ENCODE results near the gene HNRNPH3.
"Not testable (repeated sequence)": the region's sequence is repeated elsewhere in the genome, so short reads cannot be mapped to it uniquely, and the experiment has no call there.

HNRNPH3 gene, protein sequence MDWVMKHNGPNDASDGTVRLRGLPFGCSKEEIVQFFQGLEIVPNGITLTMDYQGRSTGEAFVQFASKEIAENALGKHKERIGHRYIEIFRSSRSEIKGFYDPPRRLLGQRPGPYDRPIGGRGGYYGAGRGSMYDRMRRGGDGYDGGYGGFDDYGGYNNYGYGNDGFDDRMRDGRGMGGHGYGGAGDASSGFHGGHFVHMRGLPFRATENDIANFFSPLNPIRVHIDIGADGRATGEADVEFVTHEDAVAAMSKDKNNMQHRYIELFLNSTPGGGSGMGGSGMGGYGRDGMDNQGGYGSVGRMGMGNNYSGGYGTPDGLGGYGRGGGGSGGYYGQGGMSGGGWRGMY

DNA sequence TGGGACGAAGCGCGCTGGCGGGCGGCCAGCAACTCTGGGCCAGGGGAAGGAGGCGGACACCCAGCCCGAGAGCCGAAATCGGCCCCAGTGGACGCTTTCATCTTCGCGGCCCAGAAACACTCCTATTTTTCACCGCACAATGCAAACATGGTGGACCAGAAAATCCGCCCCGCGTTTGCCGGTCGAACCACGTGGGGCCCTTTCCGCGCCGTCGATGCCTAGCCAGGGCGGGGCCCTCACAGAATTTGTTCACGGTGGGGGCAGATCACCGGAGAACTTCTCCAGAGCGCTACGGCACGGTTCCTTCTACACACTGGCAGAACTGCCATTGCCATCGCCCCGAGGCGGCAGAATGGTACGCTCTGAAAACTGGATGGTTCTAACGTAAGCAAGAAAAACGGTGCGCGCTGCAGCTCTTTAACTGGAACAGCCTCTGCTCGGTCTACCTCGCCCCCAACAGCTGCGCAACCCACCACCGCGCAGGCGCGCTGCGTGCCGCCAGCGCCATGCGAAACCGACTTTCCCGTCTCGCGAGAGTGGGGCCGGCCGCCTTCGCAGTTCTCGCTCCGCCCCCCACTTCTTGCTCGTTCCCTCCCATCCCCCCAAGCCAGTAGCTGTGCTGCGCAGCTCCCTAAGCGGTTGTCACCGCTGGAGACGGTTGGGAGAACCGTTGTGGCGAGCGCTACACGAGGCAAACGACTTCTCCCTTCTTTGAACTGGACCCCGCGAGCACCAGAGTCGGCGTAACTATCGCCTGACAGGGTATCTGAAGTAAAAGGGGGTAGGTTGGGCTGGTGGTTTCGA is at the start of gene HNRNPH3:
TSS of gene HNRNPH3 (plus strand) at position 610 of the 804 bp plus-strand sequence. CDS start 5,158 bp downstream, outside the sequence.
- in situ Hi-C loops (cut with HindIII; ENCODE audit: low sequenced_read_pairs): no loop called here

DNA sequence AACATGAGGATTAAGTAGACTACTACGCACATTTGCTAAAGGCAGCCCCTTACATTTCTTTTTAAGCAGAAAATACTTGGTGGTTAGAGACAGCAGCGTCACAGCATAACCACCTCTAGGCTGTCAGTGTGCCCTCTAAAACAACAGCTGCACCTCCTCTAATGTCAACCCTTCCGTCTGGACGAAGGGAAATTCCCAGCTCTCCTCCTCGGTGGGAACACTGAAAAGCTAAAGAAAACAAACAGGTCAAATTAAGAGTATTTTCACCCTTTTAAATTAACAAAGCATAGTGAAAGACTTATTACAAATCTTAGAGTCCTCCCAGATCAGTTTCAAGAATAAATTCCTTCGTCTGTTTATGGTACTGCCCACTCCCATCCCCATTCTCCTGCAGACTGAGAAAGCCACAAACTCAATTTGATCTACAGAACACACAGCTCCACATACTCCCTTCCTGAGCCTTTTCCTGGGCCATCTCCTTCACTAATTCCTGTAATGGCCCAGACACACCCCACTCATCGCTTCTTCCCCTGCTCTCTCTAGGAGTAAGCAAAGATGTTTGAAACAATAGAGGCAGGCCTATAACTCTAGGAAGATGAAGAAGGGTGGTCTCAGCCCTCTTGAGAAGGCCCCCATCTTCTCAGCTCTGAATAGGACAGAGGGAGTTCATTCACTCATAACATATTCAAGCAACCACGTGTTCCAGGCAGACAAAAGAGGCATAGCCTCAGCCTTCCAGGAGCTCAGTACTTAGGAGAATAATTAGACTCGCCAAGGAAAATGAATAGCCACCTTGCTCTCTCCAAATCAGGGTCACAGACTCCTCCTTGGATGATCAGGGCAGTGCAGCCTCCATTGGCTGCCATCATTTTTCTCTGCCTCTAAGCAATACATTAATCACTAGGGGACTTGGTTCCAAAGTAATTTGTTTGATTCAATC is 47.5 kb upstream of the HNRNPH3 start:
- in situ Hi-C loops (cut with HindIII; ENCODE audit: low sequenced_read_pairs): no loop called here

DNA sequence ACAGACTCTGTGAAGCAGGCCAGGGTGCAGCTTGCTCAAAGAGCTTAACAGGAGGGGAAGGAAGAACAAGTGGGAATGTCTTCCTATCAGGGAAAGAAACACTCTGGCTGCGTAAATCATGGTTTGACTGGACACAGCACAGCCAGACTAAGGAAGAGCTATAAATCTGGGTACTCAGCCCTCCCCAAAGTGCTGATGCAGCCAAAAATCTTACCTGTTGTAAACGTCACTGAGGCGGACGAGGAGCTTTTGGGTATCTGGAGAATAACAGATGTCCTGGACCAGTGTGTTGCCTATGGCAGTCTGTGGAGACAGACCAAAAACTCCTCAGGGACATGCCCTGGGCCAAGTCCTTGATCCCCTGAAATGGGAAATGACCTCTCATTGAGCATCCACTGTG is 43.1 kb upstream of the HNRNPH3 start:
- in situ Hi-C loops (cut with HindIII; ENCODE audit: low sequenced_read_pairs): no loop called here

DNA sequence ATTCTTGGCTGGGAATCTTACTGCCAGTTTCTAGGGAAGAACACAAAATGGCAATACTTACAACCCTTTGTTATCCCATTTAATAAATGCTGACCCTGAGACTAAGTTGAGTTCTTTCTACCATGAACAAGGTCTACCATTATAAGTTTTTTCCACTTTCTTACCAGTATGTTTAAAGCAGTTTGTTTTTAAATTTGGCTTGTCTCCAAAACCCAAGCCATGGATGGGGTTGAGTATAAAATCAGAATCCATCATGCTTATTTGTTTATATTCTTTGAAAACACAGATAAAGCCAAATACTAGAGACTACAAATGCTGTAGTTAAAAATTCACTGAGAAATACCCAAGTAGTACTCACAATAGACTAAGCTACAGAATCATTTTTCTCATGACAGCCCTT is 41.1 kb upstream of the HNRNPH3 start:
- in situ Hi-C loops (cut with HindIII; ENCODE audit: low sequenced_read_pairs): no loop called here

DNA sequence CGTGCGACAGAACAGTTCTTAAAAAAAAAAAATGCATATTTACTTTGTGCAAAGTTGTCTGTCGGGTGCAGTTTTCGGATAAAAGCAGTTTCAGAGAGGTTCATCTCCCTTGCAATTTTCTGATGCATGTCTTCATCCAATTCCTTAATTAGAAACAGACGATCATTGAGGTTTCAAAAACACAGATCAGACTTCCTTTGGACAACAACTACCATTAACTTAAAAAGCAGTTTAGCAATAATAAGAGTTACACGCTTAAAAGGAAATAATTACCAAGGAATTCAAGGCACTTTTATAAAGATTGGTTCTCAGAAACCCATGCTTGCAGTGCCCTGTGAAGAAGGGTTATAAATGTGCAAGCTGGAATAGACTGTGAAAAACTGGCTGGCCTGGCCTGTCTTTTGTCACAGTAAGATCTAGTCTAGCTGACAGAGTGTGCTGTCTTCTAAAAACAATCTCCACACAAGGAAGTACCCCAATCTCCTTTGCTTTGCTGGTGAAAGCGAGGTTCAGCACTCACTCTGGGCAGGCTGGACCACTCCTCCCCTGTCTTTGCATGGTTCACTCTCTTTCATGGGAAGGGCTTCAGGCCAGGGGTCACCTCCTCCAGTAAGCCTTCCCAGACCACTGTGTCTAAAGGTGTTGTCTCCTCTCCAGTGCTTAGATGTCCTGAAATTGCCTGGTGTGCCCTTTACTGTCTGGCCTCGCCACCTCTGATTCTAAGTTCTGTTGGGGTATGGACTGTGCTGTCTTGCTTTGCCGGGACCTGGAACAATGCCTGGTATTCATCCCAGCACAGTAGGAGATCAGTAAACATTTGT is 34.8 kb upstream of the HNRNPH3 start:
- in situ Hi-C loops (cut with HindIII; ENCODE audit: low sequenced_read_pairs): no loop called here

DNA sequence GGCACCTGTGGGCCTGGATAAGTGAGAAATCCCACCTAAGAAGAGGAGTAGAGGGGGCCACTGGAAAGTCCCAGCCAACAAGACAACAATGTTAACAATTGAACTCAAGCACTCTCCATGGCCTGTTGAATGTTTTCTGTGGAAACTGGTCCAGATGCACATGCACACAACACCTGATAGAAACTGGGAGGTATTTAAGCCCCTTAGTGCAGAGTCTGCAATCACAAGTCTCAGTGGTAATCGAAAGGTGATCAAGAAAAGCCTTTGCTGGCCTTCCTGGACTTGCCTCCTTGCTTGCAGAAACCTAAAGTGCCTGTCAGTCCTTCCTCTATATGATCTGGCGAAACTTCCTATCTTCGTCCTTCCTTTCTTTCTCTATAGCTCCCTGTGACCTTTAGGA is 30.6 kb upstream of the HNRNPH3 start:
- in situ Hi-C loops (cut with HindIII; ENCODE audit: low sequenced_read_pairs): no loop called here

DNA sequence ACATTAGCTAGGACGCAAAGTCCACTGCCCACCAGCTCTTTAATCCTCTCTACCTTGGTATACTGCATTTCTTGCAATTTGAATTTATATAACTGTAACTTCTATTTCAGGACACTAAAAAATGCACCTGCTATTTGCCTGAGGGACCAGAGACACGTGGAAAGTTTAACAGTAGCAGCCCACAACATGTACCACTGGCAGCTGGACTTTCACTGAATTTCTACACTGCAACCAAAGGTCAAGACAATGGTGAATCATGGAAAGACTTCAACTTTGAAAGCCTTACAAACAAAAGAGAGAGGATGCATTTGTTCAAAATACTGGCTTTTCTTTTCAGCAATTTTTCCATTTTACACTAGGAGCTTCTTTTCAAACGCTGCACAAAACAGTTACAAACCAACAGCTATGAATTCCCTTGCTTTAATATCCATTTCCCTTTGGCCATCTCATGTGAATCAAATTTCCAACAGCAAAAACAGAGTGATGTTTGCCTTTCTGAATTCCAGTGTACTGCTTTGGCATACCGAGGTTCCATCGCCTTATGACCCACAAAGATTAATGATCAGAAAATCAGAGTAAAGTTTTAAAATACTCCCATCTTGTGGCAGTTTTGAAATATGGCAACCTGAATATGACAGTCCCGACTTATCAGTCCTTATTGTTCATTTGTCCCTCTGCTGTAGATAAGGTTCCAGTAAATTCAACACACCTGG is 29.9 kb upstream of the HNRNPH3 start:
- in situ Hi-C loops (cut with HindIII; ENCODE audit: low sequenced_read_pairs): no loop called here

DNA sequence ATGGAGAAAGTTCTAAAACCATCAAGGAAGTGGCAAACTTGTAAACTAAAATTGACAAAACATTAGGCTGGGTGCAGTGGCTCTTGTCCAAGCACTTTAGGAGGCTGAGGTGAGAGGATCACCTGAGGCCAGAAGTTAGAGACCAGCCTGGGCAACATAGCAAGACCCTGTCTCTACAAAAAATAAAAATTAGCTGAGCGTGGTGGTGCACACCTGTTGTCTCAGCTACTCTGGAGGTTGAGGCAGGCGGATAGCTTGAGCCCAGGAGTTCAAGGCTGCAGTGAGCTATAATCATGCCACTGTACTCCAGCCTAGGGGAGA is 29.4 kb upstream of the HNRNPH3 start:
- in situ Hi-C loops (cut with HindIII; ENCODE audit: low sequenced_read_pairs): no loop called here

DNA sequence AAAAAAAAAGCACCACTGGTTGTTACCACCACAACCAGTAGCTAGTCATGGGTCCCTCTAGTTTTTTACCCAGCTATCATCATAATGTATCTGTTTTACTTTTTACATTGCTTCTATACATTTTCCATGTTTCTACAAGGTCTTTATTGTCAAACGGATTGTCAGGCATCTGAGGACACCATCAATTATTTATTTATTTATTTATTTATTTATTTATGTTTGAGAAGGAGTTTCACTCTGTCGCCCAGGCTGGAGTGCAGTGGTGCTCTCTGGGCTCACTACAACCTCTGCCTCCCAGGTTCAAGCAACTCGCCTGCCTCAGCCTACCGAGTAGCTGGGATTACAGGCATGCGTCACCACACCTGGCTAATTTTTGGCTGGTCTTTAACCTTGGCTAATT is 29.0 kb upstream of the HNRNPH3 start:
- in situ Hi-C loops (cut with HindIII; ENCODE audit: low sequenced_read_pairs): no loop called here

DNA sequence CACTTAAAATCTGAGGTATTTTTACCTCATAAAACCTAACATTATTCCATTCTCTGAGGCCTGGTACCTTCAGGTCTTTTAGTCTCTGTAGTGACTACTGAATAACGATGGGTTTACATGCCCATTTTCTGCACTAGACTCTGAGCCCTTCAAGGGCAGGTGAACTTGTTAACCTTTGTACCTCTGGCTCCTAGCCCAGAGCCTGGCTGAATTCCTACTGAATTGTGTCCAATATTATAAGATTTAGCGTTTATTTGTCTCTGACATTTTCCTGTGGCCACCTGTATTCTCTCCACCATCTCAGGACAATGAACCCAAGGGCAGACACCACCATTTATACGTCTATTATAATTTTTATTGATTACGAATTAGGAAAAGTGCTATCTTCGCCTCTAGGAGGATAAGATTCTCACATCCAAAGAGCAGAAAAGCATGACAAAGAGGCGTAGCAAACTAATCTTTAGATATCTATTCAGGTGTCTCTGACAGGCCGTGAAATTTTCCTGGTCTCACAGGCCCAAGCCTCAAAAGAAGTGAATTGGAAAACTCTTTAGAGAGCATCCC is 27.9 kb upstream of the HNRNPH3 start:
- in situ Hi-C loops (cut with HindIII; ENCODE audit: low sequenced_read_pairs): no loop called here

DNA sequence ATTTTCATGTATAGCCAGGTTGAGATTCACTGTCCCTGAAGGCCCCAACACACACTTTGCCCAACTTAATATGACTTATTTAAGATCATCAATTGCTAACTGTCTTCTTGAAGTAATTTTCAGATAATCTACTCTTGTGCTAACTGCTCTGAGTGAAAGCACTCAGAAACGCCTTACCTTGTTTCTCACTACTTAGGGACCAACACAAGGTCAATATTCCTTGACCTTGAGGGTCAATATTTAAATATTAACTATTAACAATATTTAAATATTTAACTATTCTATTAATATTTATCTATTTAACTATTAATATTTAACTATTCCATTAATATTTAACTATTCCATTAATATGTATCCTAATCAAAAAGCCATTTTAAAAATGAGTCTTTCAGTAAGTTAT is 26.0 kb upstream of the HNRNPH3 start:
- in situ Hi-C loops (cut with HindIII; ENCODE audit: low sequenced_read_pairs): no loop called here

DNA sequence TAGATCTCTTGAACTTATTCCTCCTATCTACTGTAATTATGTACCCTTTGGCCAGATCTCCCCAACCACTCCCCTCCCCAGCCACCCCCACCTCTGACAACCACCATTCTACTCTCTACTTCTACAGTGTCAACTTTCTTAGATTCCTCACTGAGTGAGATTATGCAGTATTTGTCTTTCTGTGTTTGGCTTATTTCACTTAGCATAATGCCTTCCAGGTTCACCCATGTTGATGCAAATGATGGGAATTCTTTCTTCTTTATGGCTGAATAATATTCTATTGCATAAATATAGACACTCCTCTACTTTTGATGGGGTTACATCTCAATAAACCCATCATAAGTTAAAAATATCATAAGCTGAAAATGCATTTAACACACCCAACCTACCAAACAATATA is 21.3 kb upstream of the HNRNPH3 start:
- in situ Hi-C loops (cut with HindIII; ENCODE audit: low sequenced_read_pairs): no loop called here

DNA sequence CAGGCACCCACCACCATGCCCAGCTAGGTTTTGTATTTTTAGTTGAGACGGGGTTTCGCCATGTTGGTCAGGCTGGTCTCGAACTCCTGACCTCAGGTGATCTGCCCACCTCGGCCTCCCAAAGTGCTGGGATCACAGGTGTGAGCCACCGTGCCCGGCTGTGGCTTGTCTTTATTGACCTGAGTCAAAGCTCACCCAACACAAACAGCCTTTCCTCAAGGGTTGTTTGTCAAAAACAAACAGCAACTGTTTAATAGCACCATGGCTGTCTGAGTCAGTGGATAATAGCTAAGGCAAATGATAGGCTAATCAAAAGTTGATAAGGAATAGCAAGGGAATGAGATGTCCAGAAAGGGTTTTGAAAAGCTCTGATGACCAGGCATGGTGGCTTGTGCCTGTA is 16.9 kb upstream of the HNRNPH3 start:
- in situ Hi-C loops (cut with HindIII; ENCODE audit: low sequenced_read_pairs): not testable (repeated sequence)

DNA sequence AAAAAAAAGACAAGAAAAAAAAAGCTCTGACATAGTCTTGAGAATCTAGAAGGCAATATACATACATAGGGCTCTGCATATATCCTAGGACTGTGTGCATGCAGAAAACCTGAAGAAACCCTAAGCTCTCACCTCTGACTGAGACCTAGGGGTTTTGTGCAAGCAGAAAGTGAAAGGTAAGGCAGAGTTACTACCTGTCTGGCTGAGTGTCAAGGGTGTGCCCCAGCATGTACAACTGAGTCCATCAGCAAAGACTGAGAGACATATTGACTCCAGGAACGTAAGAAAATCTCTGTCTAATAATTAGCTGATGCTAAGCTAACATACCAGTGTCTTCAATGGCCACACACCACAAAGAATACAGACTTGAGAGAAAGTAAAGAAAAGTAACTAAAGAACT is 16.3 kb upstream of the HNRNPH3 start:
- in situ Hi-C loops (cut with HindIII; ENCODE audit: low sequenced_read_pairs): no loop called here

DNA sequence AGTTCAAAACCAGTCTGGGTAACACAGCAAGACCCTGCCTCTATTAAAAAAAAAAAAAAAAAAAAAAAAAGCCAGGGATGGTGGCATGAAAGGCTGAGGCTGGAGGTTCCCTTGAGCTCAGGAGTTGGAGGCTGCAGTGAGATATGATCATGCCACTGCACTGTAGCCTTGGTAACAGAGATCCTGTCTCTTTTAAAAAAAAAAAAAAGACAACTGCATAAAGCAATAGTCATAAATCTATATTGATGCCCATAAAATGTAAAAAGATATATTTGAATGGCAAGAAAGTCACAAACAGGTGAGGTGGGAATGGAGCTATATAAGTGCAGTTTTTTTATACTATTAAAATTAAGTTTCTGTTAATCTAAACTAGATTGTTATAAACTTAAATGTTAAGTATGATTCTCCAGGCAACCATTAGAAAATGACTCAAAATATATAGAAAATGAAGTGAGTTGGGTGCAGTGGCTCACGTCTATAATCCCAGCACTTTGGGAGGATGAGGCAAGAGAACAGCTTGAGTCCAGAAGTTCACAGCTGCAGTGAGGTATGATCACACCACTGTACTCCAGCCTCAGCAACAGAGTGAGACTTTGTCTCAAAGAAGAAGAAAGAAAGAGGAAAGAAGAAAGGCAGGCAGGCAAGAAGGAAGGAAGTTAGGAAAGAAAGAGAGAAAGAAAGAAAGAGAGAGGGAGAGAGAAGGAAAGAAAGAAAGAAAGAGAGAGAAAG is 13.4 kb upstream of the HNRNPH3 start:
- in situ Hi-C loops (cut with HindIII; ENCODE audit: low sequenced_read_pairs): no loop called here

DNA sequence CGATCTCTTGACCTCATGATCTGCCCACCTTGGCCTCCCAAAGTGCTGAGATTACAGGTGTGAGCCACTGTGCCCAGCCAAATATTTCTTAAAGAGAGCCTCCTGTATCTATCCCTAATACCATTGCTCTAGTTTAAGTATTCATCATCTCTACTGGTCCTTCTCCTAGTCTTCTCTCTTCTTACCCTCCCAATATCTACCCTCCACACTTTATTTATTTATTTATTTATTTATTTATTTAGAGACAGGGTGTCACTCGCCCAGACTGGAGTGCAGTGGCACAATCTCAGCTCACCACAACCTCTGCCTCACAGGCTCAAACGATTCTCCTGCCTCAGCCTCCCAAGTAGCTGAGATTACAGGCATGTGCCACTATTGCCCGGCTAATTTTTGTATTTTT is 7.5 kb upstream of the HNRNPH3 start:
- in situ Hi-C loops (cut with HindIII; ENCODE audit: low sequenced_read_pairs): not testable (repeated sequence)

DNA sequence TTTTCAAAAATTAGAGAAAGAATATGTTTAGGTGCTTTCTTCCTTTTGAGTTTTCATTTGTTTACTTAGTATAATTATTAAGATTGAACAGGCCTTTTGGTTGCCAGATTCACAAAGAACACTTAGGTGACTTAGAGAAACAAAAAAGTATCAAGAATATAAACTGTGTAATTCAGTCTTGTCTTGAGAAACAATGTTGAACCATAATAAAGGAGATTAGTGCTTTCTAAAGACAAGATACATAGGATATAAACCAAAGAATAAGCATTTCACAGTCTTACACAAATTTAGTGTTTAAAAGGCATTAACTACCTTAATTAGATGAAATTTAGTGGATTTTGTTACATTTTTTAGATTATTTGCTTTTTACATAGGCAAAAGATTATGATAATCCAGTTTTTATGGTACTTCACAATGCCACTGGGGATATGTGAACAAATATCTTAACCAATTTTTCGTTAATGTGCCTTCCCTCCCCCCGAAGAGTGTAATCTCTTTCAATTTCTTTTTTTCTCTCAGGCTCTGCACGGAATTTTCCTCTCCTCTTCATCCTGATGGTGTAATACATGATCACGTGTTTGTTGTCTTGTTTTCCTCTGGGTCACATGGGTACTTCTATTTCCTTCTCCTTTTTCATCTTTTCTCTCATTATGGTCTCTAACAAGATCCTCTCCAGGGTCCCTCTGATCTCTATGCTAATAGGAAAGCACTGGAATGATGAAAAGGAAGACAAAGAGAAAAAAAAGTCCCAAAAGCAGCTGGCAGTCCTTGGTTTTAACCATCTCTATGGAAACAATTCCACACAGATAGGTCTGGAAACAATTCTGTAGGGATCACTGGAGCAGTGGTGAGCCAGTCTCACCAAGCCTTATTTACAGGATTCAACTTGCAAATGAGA is 3.7 kb upstream of the HNRNPH3 start:
- in situ Hi-C loops (cut with HindIII; ENCODE audit: low sequenced_read_pairs): no loop called here

DNA sequence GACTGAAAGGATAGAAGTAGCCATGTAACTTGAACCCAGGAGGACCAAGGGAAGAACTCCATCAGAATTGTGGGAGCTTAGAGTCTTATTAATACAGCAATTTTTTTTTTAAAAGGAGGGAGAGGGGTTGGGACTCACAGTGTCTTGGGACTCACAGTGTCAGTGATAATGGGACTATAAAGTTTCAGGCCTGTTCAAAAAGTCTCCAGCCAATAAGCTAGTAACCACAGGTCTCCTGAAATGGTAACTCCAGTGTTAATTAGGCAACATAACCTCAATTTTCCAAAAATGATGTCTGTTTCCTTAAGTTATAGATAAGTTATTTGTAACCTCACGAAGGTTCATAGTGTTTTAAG is 2.4 kb upstream of the HNRNPH3 start:
- in situ Hi-C loops (cut with HindIII; ENCODE audit: low sequenced_read_pairs): no loop called here
